OCI-LY7 (cell line): ENCODE measurements around the gene CDCP2.

Source experiments
- CTCF ChIP-seq: fragments of 200-600 bp; sonication (generic); conservative IDR thresholded peaks from 2 replicates; pipeline ENCODE4 v1.5.1; 2014; ENCODE audit warnings: mild to moderate bottlenecking, antibody characterized with exemption, low read length, moderate library complexity, mixed read lengths
- EZH2phosphoT487 ChIP-seq: fragments of 200-600 bp; sonication (generic); IDR thresholded peaks from 2 replicates; pipeline ENCODE4 v1.6.1; 2018; ENCODE audit warnings: low read depth, borderline replicate concordance, mild to moderate bottlenecking, mixed run types, antibody characterized with exemption, low read length, moderate library complexity, mixed read lengths

DNA sequence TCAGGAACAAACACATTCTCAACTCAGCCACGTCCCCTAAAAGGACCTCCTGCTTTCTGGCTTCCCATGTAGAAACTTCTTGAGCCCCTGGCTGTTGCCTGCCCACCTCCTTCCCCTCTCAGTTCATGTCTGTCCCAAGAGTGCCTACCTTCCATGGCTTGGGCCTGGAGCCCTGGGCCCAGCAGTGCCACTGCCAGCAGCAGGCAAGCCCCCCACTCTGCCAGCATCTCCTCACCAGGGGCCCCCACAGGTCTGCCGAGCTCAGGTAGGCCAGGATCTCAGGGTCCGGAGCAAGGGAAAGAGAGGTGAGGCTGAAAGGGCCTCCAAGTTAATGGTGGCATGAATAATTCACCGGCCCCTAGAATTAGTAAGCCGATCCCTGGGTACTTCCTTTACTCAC lies at the start of gene CDCP2:
- TF ChIP-seq EZH2phosphoT487 = no peak
- TF ChIP-seq CTCF = no peak
